NAMALWA (cell line): ENCODE measurements around the gene SOAT2.
"Not testable (repeated sequence)": the region's sequence is repeated elsewhere in the genome, so short reads cannot be mapped to it uniquely, and the experiment has no call there.

ENCODE experiments used
- DNase-seq: peaks from one replicate; pipeline ENCODE4 v3.0.0-alpha.2; 2015; ENCODE audit warnings: low spot score

SOAT2 gene

DNA sequence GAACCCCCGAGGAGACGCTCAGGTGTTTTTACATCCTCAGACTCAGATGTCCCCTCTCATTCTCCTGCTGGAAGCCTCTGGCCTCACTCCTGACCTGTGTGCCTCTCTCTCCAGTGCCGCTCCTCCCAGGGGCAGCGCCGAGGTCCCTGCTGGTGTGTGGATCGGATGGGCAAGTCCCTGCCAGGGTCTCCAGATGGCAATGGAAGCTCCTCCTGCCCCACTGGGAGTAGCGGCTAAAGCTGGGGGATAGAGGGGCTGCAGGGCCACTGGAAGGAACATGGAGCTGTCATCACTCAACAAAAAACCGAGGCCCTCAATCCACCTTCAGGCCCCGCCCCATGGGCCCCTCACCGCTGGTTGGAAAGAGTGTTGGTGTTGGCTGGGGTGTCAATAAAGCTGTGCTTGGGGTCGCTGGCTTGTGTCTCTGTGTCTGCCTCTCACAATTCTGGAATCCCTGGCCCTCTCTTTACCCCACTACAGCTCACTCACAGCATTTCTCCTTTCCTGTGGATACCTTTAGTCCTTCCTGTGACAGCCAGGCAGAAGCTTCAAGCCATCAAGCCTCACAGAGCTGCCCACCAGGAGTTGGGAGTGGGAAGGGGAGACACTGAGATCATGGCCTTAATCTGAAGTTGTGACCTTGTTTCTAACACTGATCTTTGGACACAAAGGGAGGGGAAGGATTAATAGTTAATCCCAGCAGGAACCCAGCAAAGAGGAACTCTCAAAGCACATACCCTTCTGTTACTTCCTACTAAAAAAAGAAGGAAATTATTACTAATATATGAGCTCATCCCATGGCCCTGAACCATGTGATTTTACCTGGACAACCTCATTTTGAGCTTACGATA lies 1.1 kb upstream of the SOAT2 start:
- no peak for DNase-seq

DNA sequence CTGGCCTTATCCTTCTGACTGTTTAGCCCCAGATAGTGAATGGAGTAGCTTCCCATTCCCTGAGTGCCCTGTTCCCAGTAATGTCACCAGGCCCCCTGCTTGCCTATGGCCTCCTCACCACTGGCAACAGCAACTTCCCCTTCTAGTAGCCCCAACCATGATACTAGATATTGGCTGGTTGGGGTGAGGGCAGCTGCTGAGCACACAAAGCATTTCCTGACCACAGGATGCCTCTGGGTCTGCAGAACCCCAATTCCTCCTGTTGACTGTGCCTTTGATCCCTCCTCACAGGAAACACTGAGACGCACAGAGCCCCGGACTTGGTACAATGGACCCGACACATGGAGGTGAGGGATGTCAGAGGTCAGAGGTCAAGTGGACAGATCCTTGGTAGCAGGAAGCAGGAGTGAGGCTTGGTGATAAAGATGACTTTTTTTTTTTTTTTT lies 597 bp downstream of the SOAT2 start:
- no peak for DNase-seq

DNA sequence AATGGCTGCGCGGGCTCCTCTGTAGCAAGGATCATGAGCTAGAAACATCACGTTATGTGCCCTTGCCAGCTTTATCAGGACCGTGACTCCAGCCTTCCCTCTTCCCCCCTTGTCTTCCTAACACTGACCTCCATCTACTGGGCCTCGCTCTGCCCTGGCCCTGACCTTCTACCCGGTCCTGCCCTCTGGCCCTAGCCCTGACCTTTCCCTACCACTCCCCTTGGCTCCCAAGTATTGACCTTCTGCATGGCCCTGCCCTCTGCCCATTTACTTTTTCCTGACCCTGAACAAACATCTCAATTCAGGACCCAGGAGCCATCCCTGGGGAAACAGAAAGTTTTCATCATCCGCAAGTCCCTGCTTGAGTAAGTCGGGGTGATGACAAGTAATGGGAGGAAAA lies 2.0 kb downstream of the SOAT2 start:
- DNase-seq = no peak

DNA sequence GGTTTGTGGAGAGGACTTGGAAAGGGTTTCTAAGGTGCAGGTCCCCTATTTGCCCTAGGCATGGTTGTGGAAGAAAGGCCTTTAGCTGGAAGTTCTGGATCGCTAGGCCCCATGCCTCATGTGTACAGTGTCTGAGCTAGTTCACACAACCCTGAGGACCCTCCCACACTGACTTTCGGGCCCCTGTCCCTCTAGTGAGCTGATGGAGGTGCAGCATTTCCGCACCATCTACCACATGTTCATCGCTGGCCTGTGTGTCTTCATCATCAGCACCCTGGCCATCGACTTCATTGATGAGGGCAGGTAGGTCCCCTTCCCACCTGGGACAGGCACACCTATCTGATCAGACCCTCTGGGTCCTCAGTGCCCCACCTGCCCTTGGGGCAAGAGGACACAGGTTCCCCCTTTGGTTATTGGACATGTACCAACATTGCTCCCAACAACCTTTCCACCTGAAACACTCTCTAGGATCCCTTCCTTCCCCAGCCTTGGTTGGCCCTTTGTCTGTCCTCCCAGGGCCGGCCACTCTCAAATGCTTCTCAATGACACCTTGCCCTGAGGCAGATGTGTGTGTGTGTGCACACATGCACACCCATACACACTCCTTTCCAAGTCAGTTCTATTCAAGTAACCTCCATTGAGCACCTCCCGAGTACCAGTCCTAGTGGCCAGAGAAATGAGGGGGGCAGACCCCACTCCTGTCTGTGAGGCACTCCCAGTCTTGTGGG lies 2.6 kb downstream of the SOAT2 start:
- DNase-seq = no peak

DNA sequence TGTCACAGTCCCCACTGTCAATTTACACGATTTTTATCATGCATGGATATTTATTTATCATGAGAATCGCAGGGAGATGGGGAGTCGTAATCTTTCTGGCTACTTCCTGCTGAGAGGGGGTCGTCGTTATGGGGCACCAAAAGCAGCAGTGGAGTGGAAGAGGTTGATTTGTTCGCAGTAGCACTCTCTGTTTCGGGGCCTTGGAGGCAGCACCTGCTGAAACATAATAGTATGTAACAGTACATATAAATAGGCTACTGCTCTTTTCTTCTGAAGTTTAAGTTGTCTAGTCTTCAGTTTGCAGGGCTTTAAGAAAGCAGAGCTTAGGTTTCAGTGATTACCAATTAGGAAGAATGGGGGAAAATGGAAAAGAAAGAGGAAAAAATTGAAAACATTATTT lies 3.8 kb downstream of the SOAT2 start:
- no peak for DNase-seq

DNA sequence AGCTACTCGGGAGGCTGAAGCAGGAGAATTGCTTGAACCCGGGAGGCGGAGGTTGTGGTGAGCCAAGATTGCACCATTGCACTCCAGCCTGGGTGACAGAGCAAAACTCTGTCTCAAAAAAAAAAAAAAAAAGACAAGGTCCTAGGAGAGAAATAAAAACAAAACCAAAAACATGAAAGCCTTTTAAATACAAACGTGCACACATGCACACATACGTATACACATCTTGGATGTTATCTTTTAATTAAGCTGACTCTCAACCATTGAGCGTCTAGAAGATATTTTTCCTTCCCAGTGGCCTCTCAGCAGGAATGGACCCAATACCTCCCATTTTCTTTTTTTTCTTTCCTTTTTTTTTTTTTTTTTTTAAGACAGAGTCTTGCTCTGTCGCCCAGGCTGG lies 9.1 kb downstream of the SOAT2 start:
- DNase-seq = not testable (repeated sequence)

DNA sequence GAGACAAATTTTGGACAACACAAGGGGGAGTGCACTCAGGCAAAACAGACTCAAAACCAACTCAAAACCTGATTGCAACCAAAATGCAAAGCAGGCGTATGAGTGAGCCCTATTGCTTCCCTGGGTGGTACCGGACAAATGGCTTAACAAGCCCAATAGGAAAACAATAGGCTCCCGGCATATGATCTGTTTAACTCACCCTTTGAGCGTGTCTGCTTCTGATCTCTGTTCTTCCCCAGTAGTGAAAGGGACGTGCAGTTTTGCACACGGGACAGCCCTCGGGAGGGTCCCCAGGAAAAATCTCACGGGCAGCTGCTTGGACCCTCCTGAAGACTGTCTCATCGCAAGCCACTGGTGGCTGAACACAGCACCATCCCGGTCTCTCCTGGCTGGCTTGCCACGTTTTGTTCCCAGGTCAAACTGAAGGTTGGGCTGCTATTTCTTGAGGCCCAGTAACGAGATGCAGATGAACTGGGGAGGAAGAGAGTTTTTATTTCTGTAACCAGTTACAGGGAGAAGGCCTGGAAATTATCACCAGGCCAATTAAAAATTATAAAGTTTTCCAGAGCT lies 9.9 kb downstream of the SOAT2 start:
- no peak for DNase-seq

DNA sequence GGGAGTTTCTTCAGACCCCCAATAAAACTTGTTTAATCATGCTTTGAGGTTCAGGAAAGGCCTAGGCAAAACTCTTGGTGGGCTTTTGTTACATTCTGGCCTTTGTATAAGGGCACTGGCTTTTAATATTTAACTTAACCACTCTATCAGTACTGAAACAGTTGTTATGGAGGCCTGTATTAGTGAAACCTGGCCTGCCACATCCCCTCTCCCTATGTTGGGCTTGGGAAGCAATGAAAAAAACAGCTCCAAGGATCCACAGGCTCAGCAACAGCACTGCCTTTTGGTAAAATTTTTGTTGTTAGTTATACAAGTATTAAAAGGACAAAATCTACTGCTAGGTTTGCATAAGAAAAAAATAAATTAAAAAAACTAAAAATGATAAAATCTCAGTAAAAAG lies 10.7 kb downstream of the SOAT2 start:
- no peak for DNase-seq

DNA sequence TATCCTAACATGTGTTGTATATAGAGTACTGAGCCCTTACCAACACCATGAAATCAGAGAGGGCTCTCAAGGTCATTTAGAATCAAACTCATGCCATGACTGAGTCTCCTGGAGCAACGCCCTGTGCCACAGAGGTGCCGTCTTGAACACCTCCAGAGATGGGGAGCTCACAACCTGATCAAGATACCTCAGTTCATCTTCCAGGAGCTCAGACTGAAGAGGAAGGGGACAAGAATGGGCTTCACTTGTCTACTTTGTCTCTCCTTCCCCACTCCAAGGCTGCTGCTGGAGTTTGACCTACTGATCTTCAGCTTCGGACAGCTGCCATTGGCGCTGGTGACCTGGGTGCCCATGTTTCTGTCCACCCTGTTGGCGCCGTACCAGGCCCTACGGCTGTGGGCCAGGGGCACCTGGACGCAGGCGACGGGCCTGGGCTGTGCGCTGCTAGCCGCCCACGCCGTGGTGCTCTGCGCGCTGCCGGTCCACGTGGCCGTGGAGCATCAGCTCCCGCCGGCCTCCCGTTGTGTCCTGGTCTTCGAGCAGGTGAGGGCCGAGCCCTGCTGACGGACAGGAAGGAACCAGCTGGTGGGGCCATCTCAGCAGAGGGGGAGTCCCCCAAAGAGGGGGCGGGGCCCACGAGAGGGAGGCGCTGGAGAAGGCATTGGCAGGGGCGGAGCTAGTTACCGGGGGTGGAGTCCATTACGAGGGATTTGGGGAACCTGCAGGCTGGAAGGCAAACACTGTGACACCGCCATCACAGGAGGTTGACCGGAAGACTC lies 12.0 kb downstream of the SOAT2 start:
- DNase-seq = no peak

DNA sequence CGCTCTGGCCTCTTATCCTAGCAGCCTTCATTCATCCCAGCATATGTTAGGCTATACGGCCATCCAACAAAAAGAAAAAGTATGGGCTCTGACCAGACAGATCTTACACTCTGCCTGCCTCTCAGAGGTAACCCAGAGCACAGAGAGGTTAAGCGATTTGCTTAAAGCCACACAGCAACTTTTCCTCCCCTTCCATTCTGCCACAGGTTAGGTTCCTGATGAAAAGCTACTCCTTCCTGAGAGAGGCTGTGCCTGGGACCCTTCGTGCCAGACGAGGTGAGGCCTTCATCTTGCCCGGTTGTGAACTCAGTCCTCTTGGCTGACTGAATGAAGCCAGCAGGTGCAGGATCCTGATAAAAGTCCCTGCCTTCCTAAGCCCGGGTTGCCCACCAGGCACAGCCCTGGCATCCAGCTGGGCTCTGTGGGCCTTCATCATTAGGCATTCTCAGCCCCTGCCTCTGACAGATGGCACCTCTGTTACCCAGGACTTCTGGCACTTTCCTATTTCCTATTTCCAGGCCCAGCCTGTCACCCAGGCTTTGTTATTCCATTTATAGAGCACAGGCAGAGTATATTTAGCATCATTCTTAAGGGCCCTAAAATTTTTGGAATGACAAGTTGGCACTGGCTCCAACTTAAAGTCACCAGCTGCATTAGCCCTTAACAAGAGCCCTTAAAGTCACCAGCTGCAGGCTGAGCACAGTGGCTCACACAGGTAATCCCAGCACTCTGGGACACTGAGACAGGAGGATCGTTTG lies 12.8 kb downstream of the SOAT2 start:
- no peak for DNase-seq

DNA sequence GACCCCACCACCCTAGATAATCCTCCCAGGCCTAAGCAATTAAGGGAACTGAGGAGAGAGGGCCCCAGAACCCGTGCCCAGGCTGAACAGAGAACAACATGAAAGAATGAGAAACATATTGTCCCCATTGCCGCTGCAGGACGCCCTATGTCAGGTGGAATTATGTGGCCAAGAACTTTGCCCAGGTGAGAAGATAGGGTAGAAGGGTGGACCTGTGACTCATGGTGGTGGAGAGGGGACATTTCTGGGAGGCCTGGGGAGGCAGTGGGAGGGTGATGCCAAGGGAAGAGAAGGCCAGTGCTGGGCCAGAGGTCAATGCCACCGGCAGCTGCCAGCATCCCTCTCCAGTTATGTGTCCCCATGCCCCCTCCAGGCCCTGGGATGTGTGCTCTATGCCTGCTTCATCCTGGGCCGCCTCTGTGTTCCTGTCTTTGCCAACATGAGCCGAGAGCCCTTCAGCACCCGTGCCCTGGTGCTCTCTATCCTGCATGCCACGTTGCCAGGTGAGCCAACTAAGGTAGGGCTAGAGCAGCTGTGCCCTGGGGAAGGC lies 15.5 kb downstream of the SOAT2 start:
- DNase-seq = no peak

DNA sequence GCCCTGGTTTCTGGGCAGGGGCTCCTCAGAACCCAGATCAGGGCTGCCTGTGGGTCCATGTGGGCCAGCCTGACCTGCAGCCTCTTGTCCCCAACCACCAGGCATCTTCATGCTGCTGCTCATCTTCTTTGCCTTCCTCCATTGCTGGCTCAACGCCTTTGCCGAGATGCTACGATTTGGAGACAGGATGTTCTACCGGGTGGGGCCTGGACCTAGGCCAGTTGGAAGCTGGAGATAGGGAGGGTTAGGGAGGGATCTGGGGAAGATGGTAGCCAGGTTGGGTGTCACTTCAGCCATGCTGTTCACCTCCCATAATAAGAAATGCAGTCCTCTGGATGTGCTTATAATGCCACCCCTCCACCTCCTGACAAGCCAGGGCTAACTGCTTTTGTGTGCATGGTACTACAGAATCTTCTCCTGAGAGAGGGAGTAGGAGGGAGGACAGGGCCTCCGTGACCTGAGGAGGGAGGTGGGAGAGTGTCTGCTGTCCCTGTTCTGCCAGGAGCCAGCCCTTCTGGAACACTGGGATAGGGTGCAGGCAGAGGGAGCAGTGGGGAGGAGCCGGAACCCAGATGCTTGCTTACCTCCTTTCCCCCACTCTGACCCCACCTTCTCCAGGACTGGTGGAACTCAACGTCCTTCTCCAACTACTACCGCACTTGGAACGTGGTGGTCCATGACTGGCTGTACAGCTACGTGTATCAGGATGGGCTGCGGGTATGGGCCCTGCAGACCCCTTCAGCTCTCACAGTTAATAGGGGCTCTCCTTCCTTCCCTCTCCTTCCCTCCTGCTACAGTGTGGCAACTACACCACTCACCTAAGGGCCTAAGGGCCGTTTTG lies 17.6 kb downstream of the SOAT2 start:
- no peak for DNase-seq

DNA sequence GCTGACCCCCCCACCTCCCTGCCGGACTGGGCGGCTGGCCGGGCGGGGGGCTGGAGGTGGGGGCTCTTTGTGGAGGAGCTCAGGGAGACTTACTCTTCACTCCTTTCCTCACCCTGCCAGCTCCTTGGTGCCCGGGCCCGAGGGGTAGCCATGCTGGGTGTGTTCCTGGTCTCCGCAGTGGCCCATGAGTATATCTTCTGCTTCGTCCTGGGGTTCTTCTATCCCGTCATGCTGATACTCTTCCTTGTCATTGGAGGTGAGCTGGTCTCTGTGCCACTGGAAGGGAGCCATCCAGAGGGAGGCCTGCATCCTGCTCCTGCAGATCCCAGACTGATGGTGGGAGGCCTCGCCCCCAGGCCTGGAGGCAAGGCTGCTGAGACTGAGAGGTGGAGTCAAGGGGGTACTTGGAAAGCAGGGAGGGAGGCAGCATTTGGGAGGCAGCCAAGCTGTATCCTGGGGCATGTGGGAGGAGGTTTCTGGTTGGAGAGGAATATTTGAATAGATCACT lies 19.7 kb downstream of the SOAT2 start:
- DNase-seq = no peak

DNA sequence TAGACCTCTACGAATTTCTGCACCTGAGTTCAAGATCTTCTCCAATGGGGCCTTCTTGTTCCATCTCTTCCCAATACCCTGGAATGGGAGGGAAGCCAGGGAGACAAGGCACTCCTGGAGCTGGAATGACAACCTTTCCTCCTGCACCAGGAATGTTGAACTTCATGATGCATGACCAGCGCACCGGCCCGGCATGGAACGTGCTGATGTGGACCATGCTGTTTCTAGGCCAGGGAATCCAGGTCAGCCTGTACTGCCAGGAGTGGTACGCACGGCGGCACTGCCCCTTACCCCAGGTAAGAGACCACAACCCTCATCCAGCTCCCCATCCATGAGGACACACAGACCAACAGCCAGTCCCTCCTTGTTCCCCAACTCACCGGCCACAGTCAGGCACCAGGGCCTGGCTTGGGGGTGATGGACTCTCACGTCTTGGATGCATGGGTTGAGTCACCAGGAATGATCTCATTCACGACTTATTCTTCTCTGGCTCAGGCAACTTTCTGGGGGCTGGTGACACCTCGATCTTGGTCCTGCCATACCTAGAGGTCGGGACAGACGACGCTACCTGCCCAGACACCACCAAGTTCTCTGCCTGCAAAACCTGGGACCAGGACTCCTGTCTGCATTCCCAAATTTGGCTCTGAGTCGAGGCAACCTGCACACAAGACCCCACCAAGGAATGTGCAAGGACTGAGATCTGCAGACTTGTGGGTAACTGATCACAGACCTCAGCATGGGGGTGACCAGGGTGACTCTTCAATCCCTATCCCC lies 20.5 kb downstream of the SOAT2 start:
- DNase-seq = no peak

DNA sequence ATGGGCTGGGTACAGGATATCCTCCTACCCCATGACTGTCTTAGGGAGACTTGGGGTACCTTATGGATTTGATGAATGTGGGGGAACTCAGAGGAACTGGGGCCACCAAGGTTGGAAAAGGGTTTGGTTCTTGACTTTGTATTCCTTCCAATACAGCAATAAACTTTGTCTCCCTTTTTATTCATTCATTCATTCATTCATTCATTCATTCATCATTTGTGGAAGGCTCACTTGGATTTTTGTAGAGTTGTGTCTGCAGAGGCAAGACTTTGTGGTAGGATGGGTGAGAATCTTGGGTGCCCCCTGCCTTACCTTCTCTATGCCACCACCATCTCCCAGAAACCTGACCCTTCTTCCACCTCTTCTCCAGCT lies 21.1 kb downstream of the SOAT2 start:
- DNase-seq = no peak

DNA sequence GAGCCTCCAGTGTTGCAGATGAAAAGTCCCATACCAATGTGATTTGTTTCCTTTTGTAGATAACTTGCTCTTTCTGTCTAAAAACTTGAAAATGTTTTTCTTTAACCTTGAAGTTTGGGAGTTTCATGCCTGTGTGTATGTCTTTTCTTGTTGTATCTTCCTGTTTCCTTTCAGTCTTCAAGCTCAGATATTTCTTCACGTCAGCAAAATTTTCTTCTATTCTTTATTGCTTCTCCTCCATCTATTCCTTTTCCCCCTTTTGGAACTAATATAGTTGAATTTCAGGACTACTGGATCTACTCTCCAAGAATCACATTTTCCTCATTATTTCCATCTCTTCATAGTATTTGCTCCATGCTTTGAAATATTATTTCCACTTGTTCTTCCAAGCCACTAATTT lies 23.9 kb downstream of the SOAT2 start:
- no peak for DNase-seq

DNA sequence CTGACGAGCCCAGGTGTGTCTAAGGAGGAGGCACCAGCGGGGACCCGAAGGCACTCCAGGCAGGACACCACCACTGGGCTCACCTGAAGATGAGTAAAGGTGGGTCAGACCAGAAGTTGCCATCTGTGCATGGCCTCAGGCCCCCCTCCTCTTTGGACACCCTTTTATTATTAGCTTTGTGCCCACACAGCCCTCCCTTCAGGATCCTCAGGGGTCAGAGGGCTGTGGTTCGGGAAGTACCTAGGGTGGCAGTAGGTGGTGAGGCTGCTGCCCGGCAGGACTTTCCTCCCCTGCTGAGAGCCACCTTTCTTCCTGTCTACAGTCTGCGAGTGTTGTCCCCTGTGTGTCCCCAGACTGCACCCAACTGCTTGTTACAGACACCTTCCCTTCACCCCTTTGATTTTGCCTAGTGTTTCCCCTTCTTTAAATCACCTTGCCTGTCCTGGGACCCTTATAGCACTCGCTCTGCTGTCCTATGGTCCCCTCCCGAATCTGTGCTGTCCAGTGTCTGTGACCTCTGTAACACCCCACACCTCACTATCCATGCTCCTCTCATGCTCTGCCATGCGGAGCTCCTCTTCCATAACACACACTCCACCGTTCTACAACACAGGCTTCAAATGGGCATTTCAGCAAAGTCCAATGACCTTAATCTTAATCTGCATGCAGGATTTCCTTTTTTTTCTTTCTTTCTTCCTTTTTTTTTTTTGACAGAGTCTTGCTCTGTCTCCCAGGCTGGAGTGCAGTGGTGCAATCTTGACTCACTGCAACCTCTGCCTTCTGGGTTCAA lies 25.7 kb downstream of the SOAT2 start:
- DNase-seq = no peak

DNA sequence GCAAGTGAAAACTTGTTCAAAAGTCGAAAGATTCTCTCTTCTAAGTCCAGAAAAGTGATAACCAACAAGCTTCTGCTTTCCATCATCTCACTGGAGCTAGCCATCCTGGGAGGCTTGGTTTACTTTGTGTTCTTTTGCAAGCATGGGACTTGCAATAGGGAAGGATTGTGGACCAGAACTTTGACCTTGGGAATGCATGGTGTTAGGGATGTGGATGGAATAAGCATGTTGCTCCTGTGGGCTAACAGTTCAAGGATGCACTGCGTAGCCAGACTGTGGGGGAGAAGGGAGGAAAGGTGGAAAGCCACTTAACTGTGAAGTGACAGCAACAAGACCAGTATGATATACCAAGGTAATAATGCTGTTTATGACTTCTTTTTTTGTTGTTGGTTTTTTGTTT lies 28.6 kb downstream of the SOAT2 start:
- no peak for DNase-seq

DNA sequence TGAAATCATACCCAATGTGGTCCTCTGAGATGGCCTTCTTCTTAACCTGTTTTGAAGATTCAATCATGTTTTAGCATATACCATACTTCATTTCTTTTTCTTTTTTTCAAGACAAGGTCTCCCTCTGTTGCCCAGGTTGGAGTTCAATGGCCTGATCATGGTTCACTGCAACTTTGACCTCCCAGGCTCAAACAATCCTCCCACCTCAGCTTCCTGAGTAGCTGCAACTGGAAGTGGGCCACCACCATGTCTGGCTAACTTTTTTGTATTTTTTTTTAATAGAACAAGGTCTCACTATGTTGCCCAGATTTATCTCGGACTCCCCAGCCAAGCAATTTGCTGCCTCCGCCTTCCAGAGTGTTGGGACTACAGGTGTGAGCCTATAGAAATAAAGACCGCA lies 30.4 kb downstream of the SOAT2 start:
- DNase-seq = no peak
